ENCODE data around the gene KRT75.

The KRT75 gene

DNA sequence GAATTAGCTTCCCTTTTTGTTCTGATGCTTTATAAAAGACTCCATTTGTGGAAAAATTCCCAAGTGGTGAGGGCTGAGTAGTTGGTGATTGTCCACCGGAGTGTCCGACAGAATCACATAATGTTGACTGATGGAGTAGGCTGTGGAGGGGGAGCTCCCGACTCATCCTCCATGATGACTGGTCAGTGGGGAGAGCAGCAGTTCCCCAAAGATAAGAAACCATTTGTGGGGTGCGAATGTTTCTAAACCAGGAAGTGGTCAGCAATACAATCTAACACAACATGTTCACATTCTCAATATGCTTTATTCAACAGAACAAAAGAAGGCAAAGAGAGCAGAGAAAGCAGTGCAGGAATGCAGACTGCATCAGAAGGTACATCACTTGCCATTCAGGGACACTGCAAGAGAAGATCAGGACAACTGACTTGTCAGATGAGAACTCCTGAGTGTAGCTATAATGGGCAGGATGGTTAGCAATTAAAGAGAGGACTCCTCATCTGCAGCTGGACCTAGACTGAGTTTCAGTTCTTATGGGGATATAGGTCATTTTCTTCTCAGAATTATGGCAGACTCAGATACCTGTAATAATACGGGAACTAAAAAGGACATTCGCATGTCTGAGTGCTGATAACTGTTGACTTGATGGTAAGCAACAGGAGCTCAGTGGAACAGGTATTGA is 12.3 kb upstream of the KRT75 start:
- DNase-seq (ENCODE audit: low read depth): no peak
- TF ChIP-seq, protein P1, sequence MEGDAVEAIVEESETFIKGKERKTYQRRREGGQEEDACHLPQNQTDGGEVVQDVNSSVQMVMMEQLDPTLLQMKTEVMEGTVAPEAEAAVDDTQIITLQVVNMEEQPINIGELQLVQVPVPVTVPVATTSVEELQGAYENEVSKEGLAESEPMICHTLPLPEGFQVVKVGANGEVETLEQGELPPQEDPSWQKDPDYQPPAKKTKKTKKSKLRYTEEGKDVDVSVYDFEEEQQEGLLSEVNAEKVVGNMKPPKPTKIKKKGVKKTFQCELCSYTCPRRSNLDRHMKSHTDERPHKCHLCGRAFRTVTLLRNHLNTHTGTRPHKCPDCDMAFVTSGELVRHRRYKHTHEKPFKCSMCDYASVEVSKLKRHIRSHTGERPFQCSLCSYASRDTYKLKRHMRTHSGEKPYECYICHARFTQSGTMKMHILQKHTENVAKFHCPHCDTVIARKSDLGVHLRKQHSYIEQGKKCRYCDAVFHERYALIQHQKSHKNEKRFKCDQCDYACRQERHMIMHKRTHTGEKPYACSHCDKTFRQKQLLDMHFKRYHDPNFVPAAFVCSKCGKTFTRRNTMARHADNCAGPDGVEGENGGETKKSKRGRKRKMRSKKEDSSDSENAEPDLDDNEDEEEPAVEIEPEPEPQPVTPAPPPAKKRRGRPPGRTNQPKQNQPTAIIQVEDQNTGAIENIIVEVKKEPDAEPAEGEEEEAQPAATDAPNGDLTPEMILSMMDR (conservative IDR thresholded peaks at IDR 0.05; ENCODE audit: low read length): no peak

GRCh38 chr12:52445876-52446275 is 11.7 kb upstream of the KRT75 start:
- TF ChIP-seq, protein P1 (conservative IDR thresholded peaks at IDR 0.05; ENCODE audit: low read length): no peak
- no peak overlapping the region for H3K4me3 ChIP-seq (ENCODE audit: low read length)
- DNase-seq (ENCODE audit: low read depth): no peak

More for the DNA sequence above, 12.3 kb upstream of the KRT75 start:
- no peak overlapping the region for H3K4me3 ChIP-seq (ENCODE audit: low read length)

DNA sequence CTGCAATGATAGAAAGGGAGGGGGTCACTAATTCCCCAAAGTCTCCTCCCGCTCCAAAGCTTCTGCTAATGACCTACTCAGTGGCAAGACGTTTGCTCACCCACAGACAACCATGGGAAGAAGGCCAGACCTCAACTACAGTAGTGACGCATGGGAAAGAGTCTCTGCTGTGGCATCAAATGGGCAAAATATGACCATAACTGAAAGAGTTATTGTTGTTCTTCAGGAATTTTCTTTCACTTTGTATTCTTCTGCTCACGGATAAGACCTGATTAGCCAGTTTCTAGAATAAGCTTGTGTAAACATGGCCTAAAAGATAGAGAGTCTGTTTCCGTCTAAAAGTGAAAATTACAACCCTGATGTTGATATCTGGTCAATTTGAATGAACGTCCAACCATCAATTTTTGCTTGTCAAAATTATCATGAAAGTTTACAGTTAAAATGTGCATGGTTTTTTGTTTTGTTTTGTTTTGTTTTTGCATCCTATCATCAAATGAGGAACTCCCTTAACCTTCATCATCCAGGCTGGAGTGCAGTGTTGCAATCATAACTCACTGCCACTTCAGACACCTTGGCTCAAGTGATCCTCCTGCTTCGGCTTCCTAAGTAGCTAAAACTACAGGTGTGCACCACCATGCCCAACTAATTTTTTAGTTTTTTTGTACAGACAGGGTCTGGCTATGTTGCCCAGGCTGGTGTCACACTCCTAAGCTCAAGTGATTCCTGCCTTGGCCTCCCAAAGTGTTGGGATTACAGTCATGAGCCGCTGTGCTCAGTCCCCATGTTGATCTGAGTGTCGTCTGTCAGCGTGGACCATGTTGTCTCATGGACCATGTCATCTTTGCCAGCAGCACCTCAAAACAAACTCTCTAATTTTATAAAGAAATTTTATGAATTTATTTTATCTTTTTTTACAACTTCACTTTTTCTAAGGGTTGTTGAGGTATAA is 10.8 kb upstream of the KRT75 start:
- TF ChIP-seq, protein P1 (conservative IDR thresholded peaks at IDR 0.05; ENCODE audit: low read length): no peak
- no peak overlapping the region for H3K4me3 ChIP-seq (ENCODE audit: low read length)
- DNase-seq (ENCODE audit: low read depth): no peak

DNA sequence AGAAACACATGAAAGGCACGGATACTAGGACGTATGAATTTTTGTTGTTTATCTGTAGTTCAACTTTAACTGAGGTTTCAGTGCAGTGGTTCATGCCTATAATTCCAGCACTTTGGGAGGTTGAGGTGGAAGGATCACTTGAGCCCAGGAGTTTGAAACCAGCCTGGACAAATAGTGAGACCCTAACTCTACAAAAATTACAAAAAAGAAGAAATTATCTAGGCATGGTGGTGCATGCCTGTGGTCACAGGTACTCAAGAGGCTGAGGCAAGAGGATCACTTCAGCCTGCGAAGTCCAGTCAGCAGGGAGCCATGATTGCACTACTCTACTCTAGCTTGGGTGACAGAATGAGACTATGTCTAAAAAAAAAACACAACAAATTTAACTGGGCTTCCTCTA is 9.8 kb upstream of the KRT75 start:
- H3K4me3 ChIP-seq (ENCODE audit: low read length): no peak overlapping the region
- TF ChIP-seq, protein P1 (conservative IDR thresholded peaks at IDR 0.05; ENCODE audit: low read length): no peak
- no peak for DNase-seq (ENCODE audit: low read depth)

DNA sequence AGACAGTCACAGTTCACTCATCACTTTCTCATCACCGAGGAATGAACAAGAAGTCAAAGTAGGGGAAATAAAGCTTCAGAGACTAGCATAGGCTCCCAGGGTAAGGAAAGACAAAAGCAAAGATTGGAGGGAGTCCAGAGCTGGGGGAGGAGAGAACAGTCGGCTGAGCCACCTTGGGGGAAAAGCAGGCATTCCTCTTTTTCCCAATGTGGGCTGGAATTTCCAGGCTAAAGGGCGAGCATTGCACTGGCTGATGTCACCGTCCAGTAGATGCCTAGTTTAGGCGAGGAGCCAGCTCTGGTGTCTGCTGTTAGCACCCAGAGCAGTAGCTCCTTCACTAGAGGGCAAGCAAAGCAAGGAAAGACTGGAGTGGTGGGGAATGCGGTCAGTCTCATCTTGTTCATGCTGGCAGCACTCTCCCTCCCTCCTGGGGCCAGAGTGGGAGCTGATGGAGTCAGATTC is 8.5 kb upstream of the KRT75 start:
- TF ChIP-seq, protein P1 (conservative IDR thresholded peaks at IDR 0.05; ENCODE audit: low read length): peak; percentile 30; the same call in 1 of the 2 replicates
- H3K4me3 ChIP-seq (ENCODE audit: low read length): no peak overlapping the region
- DNase-seq (ENCODE audit: low read depth): peak; percentile 87

DNA sequence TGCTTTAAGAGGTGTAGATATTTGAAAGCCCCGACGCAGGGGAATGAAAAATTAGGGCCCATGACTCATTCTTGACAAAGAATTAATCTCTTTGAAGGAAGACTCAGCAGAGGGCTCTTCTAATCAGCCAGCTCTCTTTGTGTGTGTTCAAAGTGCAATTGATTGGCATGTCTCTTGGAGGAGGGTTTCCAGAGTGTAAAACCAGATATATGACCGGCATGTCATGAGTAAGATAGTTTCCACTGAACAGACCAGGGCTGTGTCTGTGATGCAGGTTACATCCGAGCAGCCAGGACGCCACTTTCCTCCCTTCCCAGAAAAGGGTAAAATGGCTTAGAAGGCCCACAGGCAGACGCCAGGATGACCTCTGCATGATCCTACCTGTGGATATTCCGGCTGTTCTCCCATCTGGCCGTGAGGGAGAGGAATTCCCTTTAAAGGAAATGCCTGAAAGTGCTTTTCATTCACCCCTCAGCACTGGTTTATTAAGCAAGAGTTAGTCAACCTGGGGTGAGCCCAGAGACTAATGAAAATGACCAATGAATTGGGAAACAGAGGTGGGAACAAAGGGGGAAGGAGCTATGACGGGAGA is 7.2 kb upstream of the KRT75 start:
- TF ChIP-seq, protein P1 (conservative IDR thresholded peaks at IDR 0.05; ENCODE audit: low read length): no peak
- peak; percentile 48 for DNase-seq (ENCODE audit: low read depth)
- H3K4me3 ChIP-seq (ENCODE audit: low read length): no peak overlapping the region

All from AG10803 (cell line).